DOHH2 (cell line): ENCODE data around the gene SIRPB1.

Experiments used
- H3F3A ChIP-seq: fragments of 200-600 bp; sonication (generic), shearing (Covaris generic); 2 replicates; pipeline ENCODE4 v1.6.0; 2016; ENCODE audit warnings: antibody characterized with exemption, mild to moderate bottlenecking; ENCODE audit not compliant: control insufficient read depth, insufficient read depth
- H3K27ac ChIP-seq: fragments of 200-600 bp; sonication (generic); 2 replicates; pipeline ENCODE4 v1.5.1; 2014; ENCODE audit warnings: low read depth, mild to moderate bottlenecking, low read length, moderate library complexity
- H3K27me3 ChIP-seq: fragments of 200-600 bp; sonication (generic); 2 replicates; pipeline ENCODE4 v1.6.1; 2014; ENCODE audit warnings: mild to moderate bottlenecking, low read length, mixed read lengths; ENCODE audit not compliant: control insufficient read depth
- H3K36me3 ChIP-seq: fragments of 200-600 bp; sonication (generic); 2 replicates; pipeline ENCODE4 v1.6.1; 2014; ENCODE audit warnings: mild to moderate bottlenecking, low read length, moderate library complexity, mixed read lengths; ENCODE audit not compliant: control insufficient read depth
- H3K4me1 ChIP-seq: fragments of 200-600 bp; sonication (generic); 2 replicates; pipeline ENCODE4 v1.6.1; 2014; ENCODE audit warnings: mild to moderate bottlenecking, low read length, mixed read lengths; ENCODE audit not compliant: control insufficient read depth
- H3K4me2 ChIP-seq: fragments of 200-600 bp; sonication (generic); 2 replicates; pipeline ENCODE4 v1.6.0; 2014; ENCODE audit warnings: mild to moderate bottlenecking, low read length, moderate library complexity
- H3K4me3 ChIP-seq: fragments of 200-600 bp; sonication (generic); 2 replicates; pipeline ENCODE4 v1.5.1; 2014; ENCODE audit warnings: mild to moderate bottlenecking, low read length, mixed read lengths
- H3K79me2 ChIP-seq: fragments of 200-600 bp; sonication (generic); 2 replicates; pipeline ENCODE4 v1.6.1; 2014; ENCODE audit warnings: mild to moderate bottlenecking, low read length, mixed read lengths; ENCODE audit not compliant: control insufficient read depth
- H3K9me2 ChIP-seq: fragments of 200-600 bp; sonication (generic); replicated peaks from 2 replicates; pipeline ENCODE4 v1.6.1; 2014; ENCODE audit warnings: mild to moderate bottlenecking, low read length, mixed read lengths; ENCODE audit not compliant: control insufficient read depth
- H3K9me3 ChIP-seq: fragments of 200-600 bp; sonication (generic); 2 replicates; pipeline ENCODE4 v1.6.1; 2014; ENCODE audit warnings: antibody characterized with exemption, low read length, mixed read lengths; ENCODE audit not compliant: control insufficient read depth, insufficient read depth
- H4K20me1 ChIP-seq: fragments of 200-600 bp; sonication (generic); 2 replicates; pipeline ENCODE4 v1.6.0; 2014; ENCODE audit warnings: low read depth, mild to moderate bottlenecking, antibody characterized with exemption, low read length, moderate library complexity; ENCODE audit not compliant: control insufficient read depth, insufficient read depth
- EZH2phosphoT487 ChIP-seq: fragments of 200-600 bp; sonication (generic); IDR thresholded peaks from 2 replicates; pipeline ENCODE4 v1.6.1; 2017; ENCODE audit warnings: borderline replicate concordance, mild to moderate bottlenecking, antibody characterized with exemption, low read length, moderate library complexity, mixed read lengths
- TF ChIP-seq, protein P1 (sequence below): fragments of 200-600 bp; sonication (generic); IDR thresholded peaks from one replicate; pipeline ENCODE4 v1.5.1; 2014; ENCODE audit warnings: antibody characterized with exemption, mild to moderate bottlenecking, low read depth, low read length; ENCODE audit not compliant: poor library complexity, severe bottlenecking

The SIRPB1 gene

DNA sequence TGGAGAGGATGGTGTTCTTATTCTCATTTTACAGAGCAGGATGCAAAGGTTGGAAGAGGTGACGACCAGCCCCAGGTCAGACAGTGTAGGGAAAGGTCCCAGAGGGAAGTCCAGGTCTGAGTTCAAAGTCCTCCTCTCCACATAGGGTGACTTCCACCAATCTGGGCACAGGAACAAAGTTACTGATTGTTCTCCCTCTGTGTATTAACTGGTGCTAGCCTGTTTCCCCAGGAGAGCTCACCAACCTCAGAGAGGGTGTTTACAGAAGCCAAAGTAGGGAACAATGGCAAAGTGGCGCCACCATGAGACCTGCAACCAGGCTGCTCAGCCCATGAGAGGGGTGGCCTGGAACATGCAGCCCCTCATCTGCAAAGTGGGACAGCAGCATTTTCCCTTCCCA is 16.8 kb upstream of the SIRPB1 start:
- peaks cover 4% of the 10 kb centered on the region for H3K27me3 ChIP-seq
- H3K4me2 ChIP-seq: no peak overlapping the region
- no peaks in the 10 kb centered on the region for H3F3A ChIP-seq
- no peak overlapping the region for H3K4me3 ChIP-seq
- no peaks in the 10 kb centered on the region for H3K36me3 ChIP-seq
- no peaks in the 10 kb centered on the region for H4K20me1 ChIP-seq
- TF ChIP-seq, protein P1, sequence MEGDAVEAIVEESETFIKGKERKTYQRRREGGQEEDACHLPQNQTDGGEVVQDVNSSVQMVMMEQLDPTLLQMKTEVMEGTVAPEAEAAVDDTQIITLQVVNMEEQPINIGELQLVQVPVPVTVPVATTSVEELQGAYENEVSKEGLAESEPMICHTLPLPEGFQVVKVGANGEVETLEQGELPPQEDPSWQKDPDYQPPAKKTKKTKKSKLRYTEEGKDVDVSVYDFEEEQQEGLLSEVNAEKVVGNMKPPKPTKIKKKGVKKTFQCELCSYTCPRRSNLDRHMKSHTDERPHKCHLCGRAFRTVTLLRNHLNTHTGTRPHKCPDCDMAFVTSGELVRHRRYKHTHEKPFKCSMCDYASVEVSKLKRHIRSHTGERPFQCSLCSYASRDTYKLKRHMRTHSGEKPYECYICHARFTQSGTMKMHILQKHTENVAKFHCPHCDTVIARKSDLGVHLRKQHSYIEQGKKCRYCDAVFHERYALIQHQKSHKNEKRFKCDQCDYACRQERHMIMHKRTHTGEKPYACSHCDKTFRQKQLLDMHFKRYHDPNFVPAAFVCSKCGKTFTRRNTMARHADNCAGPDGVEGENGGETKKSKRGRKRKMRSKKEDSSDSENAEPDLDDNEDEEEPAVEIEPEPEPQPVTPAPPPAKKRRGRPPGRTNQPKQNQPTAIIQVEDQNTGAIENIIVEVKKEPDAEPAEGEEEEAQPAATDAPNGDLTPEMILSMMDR: no peak
- TF ChIP-seq EZH2phosphoT487: no peak
- peaks cover 8% of the 10 kb centered on the region for H3K4me1 ChIP-seq
- H3K9me3 ChIP-seq: 0 out of 2 replicates have a peak, but pooled peaks cover 3% of the 10 kb centered on the region
- no peaks in the 10 kb centered on the region for H3K9me2 ChIP-seq
- H3K27ac ChIP-seq: no peak overlapping the region
- H3K79me2 ChIP-seq: no peaks in the 10 kb centered on the region

DNA sequence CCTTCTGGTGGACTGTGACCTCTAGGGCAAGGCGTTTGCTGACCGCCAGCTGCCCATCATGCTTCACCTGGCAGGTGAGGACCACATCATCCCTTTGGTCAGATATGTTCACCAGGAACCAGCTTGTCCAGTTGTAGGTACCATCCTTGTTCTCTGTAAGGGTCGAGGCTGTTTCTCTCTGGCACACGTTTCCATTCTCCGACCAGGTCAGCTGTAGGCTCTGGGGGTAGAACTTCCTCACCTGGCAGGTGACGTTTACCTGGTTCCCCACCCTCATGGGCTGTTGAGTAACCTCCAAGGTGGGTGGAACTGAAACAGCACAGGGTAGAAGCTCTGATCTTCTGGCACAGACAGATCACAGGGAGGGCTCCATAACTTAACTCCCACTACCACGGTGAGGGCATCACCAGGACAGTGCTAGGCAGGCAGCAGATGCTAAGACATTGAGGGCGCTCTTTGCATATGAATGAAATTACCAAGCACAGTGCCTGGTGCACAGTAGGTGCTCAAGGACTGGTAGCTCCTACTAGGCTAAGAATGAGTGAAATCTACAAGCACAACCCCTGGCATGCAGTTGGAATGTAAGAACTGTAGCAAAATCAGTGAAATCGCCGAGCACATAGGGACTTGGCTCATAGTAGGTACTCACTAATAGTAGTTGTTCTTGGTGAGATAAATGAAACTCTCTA is 15.6 kb upstream of the SIRPB1 start:
- no peak overlapping the region for H3K27ac ChIP-seq
- no peak overlapping the region for H3K4me3 ChIP-seq
- H3K36me3 ChIP-seq: no peaks in the 10 kb centered on the region
- no peaks in the 10 kb centered on the region for H3K9me2 ChIP-seq
- H3F3A ChIP-seq: no peaks in the 10 kb centered on the region
- no peak for TF ChIP-seq EZH2phosphoT487
- TF ChIP-seq, protein P1: no peak
- H3K4me2 ChIP-seq: no peak overlapping the region
- H4K20me1 ChIP-seq: no peaks in the 10 kb centered on the region
- 0 out of 2 replicates have a peak, but pooled peaks cover 3% of the 10 kb centered on the region for H3K9me3 ChIP-seq
- no peaks in the 10 kb centered on the region for H3K79me2 ChIP-seq
- H3K27me3 ChIP-seq: no peaks in the 10 kb centered on the region
- peaks cover 4% of the 10 kb centered on the region for H3K4me1 ChIP-seq

DNA sequence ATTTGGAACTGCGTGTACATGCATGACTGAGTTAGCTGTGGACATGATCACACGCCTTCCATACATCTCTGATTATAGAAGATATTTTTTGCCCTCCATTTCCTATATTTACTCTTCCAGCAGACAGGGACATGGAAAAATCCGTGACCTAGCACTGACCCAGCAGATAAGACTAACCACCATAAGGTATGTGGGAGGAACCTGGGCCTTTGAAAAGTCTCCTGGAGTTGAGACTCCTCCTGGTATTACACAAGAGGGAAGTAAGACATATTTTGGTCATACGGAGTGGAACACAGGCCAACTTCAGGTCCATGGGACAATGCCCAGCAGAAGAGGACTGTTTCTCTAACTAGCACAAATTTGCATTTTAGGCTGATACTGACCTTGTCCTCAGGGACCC is 13.7 kb upstream of the SIRPB1 start:
- no peaks in the 10 kb centered on the region for H3K4me1 ChIP-seq
- H3K9me2 ChIP-seq: no peaks in the 10 kb centered on the region
- H3K79me2 ChIP-seq: no peaks in the 10 kb centered on the region
- H3K9me3 ChIP-seq: no peaks in the 10 kb centered on the region
- no peaks in the 10 kb centered on the region for H3F3A ChIP-seq
- no peak overlapping the region for H3K27ac ChIP-seq
- no peak overlapping the region for H3K4me2 ChIP-seq
- H3K4me3 ChIP-seq: no peak overlapping the region
- no peaks in the 10 kb centered on the region for H3K36me3 ChIP-seq
- H4K20me1 ChIP-seq: no peaks in the 10 kb centered on the region
- H3K27me3 ChIP-seq: peaks cover 2% of the 10 kb centered on the region; the same call in 1 of the 2 replicates
- TF ChIP-seq EZH2phosphoT487: no peak
- TF ChIP-seq, protein P1: no peak
